Activated gamma-delta T cell treated with Interleukin-2 at 50 U/mL for 16 hours (primary cell): Measurements from ENCODE around the gene TGFB2.

Experiments used
- DNase-seq: peaks from one replicate; pipeline ENCODE4 v3.0.0-alpha.2; 2020

The TGFB2 gene

GRCh38 chr1:218467101-218468072 lies 122.3 kb downstream of the TGFB2 start:
- no peak for DNase-seq

DNA sequence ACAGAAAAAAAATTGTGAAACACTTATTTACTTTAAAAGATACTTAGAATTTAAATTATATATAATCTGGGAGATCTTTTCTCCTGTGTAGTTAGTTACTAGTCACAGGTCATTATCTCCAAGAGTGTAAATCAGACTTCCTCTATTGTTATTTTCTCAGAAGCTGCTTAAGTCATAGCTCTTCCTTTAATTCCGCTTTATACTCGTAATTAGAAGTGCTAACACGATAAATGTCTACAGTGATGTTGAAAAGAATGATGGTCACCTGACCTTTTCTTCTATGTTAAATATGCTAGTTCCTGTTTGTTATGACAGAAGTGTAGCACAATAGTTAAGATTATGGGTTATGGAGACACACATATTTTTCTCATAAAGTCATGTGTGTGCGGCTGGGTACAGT lies 123.6 kb downstream of the TGFB2 start:
- no peak for DNase-seq

DNA sequence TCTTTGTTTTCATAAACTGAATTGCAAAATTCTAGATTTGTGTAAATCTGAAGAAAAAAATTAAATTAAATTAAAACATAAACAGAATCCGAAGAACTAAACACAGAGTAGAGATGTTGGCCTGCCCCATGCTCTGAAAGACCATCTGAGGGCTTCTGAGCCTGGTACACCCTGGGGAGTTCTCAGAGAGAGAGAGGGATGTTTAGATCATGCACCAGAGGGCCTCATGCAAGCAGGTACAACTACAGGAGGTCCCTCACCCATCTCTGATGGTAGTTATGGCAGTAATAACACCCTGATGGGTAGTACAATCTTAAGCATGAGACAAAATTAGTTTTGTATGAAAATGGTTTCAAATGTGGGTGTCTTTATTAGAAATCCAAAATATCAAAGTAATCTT lies 127.7 kb downstream of the TGFB2 start:
- no peak for DNase-seq

- no peak for DNase-seq
Measured at GRCh38 chr1:218473522-218473921, 128.4 kb downstream of the TGFB2 start.

GRCh38 chr1:218474128-218474527 lies 129.0 kb downstream of the TGFB2 start:
- DNase-seq = no peak

- DNase-seq = no peak
Measured at GRCh38 chr1:218475275-218475674, 130.1 kb downstream of the TGFB2 start.

DNA sequence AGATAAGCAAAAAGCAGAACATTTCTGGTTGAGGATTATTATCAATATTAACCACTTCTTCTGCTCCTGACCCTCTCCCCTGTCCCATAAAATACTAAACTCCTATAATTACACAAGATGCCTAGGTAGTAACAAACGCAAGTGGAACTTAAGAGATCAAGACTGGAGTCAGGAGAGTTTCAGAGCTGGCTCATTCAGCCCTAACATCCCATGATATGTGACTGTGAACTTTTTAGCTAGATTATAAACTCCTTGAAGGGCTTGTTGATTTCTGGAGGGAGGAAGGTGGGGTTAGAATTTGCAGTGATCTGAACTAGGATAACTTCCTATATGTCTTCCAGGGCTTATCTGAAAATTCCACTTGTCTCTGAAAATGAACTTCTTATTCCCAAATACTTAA lies 130.6 kb downstream of the TGFB2 start:
- no peak for DNase-seq

DNA sequence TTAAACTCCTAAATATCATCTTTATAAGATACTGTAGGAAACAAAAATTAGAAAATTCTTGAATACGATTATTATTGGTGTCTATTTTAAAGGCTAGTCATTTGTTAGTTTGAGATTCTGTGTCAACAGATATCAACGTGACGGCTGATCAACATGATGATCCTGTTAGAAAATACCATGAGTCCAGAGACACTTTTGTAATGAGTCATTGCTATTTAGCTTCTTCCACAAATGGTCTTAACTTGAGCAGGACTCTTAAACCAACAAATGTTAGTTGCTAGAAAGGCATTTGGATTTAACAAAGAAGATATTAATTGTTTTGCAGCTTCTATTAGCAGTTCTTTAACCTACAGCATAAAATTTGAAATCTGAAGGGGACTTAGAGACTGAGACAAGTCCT lies 131.2 kb downstream of the TGFB2 start:
- DNase-seq = no peak

DNA sequence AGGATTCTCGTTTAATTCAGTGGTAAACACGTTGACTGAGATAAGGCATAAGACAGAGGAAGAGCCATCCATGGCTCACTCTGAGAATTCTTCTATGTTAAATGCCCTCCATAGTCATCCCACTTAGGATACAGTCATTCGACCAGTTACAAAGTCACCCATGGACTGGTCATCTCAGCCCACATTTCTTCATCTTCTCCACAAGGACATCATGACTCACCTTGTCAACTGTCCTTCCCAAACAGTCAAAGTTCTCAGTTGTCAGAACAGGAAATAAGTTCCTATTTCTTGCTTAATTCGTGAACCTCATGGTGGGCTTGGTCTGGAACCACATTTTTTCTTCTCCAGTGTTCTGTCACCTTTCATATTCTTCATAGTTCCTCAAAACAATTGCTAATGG lies 133.2 kb downstream of the TGFB2 start:
- no peak for DNase-seq

DNA sequence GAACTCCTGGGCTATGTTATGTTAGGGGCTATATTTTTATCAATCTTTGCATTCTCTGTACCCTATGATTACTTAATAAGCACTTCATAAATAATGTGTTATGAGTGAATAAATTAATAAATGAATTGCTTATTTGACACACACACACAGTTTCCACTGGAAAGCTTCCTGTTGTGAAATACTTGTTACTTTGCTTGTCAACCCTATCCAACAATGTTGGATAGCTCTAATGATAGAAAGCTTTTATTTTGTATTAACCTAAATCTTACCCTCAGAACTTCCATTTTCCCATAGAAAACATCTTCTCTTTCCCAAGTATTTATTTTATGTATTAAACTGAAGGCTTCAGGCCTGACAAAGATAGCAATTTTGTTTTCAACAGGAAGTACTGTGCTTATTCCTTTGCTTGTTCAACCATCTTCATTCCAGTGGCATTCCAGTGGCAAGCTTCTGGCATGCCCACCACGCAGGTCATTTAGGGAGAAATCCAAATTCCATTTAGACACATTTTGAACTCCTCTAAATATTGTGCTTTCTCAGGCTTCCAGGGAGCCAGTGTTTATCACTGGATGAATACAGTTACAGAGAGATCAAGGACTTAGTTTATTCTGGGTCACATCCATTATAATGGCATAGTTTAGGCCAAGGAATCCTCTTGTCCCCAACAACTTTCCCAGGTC lies 134.4 kb downstream of the TGFB2 start:
- DNase-seq = no peak

DNA sequence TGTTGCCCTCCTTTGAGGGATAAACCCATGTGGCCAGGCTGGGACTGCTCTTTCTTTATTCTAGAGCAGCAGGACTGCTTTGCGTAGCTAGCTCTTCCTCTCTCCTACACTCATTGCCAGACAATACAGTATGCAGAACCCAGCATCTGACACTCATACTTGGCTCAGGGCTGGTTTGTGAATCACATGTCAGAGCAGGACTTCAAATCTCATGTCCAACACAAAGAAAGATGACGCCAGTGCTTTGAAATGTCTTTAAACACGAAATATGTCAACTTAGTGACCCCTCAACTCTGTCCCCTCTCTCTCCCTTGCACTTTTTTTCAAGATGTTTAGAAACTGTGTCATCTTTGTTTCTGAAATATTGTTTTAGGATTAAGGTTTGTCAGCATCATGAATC lies 135.0 kb downstream of the TGFB2 start:
- no peak for DNase-seq

DNA sequence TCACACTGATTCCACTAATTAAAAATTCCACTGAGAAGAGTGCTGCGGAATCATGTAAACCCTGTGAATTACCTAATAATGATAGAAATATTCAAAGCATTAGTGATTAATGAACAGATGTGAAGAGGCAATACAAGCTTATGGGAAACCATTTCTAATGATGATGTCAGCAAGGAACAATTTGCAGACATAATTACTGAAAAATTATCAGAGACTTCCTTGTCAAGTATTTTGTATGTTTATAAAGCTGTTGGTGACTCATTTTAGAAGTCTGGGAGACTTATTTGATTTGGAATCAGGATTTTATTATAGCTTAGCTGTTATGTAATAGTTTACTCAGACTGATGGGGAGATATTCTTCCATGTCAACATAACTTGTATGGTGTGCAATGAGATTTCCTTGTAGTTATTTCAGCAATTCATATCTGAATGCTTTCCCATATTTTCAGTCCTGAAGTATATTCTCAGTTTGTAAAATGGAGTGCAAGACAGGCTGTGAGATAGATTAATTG lies 135.5 kb downstream of the TGFB2 start:
- DNase-seq = no peak

DNA sequence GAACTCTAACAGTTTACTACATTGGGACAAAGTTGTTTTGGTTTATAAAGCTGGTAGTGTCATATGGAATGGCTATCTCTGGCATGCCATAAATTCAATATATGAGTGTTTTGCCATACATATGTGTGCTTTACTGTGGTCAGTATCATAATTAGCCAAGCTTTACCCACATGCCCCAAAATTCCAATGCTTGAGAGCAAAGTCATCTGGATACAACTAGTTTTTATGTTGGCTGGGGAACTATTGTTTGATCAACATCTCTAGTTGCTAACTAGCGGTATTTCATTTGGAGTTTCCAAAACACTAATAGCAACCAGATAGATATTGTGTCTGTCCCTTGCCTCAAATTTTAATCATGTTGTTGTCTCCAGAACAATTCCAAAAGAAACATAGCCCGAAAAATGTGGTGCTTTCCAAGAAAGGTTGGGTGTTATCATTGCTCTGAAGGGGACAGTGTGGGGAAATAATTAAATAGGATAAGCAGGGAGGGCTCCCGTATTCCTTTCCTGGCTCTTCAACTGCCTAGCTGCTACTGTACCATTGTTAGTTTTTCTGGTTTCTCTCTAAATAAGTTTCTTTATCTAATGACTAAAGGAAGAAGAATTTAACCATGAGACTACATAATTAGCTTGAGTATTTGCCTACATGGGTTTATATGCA lies 136.1 kb downstream of the TGFB2 start:
- DNase-seq = no peak

- no peak for DNase-seq
Measured at GRCh38 chr1:218482683-218483082, 137.5 kb downstream of the TGFB2 start.

- DNase-seq = no peak
Measured at GRCh38 chr1:218485241-218485928, 140.2 kb downstream of the TGFB2 start.

DNA sequence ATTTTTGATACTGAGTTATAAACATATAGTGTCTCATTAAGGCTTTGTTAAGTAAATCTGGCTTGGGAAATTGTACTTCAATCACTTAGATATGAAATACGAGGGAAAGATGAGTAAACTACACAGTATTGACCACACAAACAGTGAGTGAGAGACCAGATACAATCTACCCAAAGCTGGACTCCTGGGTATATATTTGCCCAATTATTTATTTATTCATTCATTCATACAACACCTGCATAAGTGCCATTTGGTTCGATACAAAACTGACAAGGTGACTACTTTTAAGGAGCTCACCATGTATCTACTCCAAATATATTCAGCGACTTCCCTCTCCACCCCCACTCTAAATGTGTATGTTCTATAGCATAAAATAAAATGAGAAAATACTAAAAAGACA lies 143.4 kb downstream of the TGFB2 start:
- no peak for DNase-seq

DNA sequence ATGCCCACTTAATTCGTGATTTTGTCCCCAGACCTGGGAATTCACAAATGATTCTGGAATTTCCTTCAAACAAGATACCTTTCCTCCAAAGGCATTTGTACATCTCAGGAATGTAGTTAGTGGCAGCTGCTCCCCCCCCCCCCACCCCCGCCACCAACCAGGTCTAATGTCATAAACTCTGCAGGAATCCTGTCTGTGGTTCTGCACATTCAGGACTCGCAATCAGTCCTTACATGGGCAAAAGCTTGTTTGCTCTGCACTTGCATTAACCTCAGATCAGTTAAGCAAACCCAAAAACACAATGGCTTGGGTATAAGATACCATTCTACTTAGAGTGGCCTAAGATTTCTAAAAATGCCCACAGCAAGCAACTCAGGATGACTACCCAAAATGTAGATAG lies 143.8 kb downstream of the TGFB2 start:
- no peak for DNase-seq

DNA sequence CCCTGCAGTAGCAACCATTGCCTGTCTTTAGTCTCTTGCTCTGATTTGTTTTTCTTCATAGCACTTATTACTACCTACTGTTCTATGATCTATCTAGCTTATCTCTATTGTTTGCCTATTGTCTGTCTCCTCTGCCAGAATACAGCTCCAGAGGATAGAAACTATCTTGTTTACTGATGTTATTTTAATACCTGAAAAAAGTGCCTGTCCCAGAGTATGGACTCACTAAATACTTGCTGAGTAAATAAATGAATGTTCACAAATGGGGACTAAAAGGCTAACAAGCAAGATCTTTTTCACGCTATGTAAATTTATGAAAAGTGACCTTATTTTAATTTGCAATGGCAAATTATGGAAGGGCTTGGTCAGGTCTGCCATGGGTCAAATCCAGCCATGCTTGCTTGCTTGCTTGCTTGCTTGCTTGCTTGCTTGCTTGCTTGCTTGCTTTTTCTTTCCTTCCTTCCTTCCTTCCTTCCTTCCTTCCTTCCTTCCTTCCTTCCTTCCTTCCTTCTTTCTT lies 145.3 kb downstream of the TGFB2 start:
- DNase-seq = no peak

- DNase-seq = no peak
Measured at GRCh38 chr1:218492874-218493273, 147.7 kb downstream of the TGFB2 start.

DNA sequence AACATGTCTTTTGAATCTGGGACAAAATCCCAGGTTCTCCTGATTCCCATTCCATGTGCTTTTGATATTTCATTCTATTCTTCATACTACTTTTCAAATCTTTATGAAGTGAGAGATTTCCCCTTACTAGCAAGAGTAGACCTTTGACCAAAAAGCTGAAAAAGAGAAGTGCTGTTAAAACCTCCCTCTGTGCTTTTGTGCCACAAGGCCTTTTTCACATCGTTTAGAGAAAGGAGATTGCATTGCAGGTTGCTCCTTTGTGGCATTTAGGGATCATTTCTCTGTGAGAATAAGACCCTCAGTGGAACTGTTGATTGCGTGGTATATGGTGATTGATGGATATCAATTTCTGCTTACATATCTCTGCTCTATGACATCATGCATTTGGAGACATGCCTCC lies 148.8 kb downstream of the TGFB2 start:
- no peak for DNase-seq
